NB4 (cell line): ENCODE measurements around the gene PAEP.
"Not testable (repeated sequence)": the region's sequence is repeated elsewhere in the genome, so short reads cannot be mapped to it uniquely, and the experiment has no call there.

ENCODE experiments used
- DNase-seq: peaks from one replicate; pipeline ENCODE4 v3.0.0; 2010; ENCODE audit warnings: low read depth
- H3K4me3 ChIP-seq: one replicate; pipeline ENCODE4 v1.5.1; 2011; ENCODE audit warnings: mild to moderate bottlenecking, low read depth, low read length, moderate library complexity
- CTCF ChIP-seq: IDR thresholded peaks from one replicate; pipeline ENCODE4 v1.5.1; 2012; ENCODE audit warnings: low read depth, low read length
- MAX ChIP-seq: IDR thresholded peaks from 2 replicates; pipeline ENCODE4 v1.6.1; 2011; ENCODE audit warnings: low read depth, low read length
- MYC ChIP-seq: IDR thresholded peaks from 2 replicates; pipeline ENCODE4 v1.6.1; 2011; ENCODE audit warnings: low read depth, low read length
- POLR2A ChIP-seq: IDR thresholded peaks from 2 replicates; pipeline ENCODE4 v1.6.1; 2011; ENCODE audit warnings: mild to moderate bottlenecking; ENCODE audit not compliant: insufficient read length; ENCODE audit errors: extremely low read depth

Gene PAEP

DNA sequence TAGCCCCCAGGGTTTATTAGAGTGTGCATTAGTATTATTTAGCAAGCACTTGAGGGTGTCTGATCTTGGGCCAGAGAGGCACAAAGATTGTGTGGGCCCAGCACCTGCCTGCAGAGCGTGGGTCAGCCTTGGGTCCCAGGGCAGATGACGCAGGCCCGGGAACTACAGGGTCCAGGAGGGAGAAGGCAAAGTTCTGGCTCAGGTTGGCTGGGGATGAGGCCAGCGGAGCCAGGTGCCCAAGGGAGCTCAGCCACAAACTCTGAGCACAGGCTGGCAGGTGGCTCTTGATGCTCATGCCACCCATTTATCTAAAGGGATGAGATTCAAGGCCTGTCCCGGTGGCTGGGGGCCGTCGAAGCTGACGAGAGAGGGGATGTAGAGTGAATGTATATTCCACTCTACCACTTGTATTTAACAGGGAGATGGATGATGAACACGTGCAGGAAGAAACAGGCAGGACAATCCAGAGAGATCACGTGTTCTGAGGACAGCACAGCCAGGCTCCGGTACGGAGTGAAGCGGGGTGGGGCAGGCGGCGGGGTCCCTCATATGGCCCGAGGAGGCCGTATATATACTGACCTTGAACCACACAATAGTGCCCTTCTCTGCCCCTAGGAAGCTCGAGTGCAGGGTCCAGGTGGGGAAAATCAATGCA lies 16.4 kb upstream of the PAEP start:
- H3K4me3 ChIP-seq, result no peak overlapping the region
- DNase-seq, result no peak
- TF ChIP-seq CTCF (no peak), MYC (no peak), MAX (no peak), POLR2A (no peak)

GRCh38 chr9:135545646-135546176 lies 15.8 kb upstream of the PAEP start, which contains the start of gene OBP2A:
Gene OBP2A (plus strand): TSS chr9:135546126. CDS start chr9:135546181, 55 bp downstream.
- DNase-seq, H3K4me3 ChIP-seq: not testable (repeated sequence)

- DNase-seq, H3K4me3 ChIP-seq: not testable (repeated sequence)
These were observed 14.6 kb upstream of the PAEP start for GRCh38 chr9:135546792-135547617.

- no peak overlapping the region for H3K4me3 ChIP-seq
- DNase-seq, result no peak
- TF ChIP-seq MAX, result no peak
- no peak for TF ChIP-seq MYC
- no peak for TF ChIP-seq CTCF
- TF ChIP-seq POLR2A, result no peak
These were observed 13.5 kb upstream of the PAEP start for GRCh38 chr9:135547756-135548736.

GRCh38 chr9:135549478-135550343 lies 11.8 kb upstream of the PAEP start:
- not testable (repeated sequence) for DNase-seq, H3K4me3 ChIP-seq

- TF ChIP-seq MYC (no peak), CTCF (no peak), MAX (no peak), POLR2A (no peak)
These were observed 11.1 kb upstream of the PAEP start for GRCh38 chr9:135550344-135550918.

More at GRCh38 chr9:135550344-135550918, 11.1 kb upstream of the PAEP start:
- peak; percentile 18 for DNase-seq
- H3K4me3 ChIP-seq, result no peak overlapping the region
